ENCODE data around the gene S100PBP.

S100PBP gene

DNA sequence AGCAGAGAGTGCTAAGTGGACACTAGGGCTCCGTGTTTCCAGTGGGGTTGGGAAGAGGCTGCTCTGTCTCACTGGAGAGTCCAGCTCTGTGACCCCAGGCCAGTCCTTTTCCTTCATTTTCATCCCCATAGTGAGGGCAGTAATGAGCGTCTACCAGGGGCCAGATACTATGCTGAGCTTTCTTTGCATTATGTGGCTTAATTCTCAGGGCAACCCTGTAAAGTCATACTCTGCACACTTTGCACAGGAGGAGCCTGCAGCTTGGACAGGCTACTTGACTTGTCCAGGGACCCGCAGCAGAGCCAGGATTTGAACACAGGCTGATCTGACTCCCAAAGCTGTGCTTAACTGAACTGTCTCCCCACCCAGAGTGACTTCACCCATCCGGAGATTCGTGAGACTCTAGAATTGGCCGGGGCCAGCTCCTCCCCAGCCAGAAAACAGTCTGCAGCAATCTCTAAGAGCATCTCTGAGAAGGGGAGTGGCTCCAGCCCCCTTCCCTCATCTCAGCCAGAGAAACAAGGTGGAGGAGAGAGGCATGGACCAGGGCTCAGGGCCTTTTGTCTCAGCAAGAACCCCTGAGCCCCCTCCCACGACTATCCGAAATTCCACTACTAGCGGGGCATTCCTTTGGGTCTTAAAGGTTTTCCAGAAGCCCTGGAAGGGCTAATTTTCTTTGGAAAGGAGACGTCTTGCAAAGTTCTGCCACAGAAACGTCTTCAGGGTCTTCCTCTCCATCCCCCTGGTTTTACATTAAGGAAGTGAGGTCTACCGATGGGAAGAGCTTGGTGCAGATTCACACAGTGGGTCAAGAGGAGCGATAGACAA is 54.1 kb downstream of the S100PBP start:
- DNase-seq (ENCODE audit: low read depth), result no peak

DNA sequence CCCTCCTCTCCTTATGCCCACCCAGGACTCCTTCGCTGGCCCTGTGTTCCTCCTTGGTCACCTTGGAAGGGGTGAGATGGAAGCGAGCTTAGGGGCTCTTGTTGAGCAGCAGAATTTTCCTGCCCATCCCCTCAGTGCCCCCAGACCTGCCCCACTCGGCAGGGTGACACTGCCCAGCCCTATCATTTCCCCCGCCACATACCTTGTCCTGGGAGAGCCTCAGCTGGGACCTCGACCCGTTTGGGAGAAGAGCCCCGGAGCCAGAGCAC is 54.7 kb downstream of the S100PBP start:
- DNase-seq (ENCODE audit: low read depth), result no peak

DNA sequence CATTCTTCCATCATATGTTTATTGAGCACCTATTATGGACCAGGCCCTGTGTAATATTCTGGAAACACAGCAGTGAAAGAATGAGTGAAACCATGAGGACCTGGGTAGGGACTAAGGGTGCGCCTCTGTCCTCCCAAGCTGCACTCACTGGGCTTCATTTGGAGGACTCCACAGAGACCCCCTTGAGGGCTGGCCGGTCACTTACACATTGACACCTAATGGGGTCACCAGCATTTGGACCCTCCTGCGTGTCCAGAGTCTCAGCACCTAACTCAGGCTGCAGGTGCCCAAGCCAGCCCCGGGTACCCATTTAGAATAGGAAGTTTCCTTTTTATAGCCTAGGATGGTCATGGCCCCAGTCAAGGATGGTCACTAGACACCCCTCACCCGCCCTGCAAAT is 56.0 kb downstream of the S100PBP start:
- DNase-seq (ENCODE audit: low read depth), result no peak

DNA sequence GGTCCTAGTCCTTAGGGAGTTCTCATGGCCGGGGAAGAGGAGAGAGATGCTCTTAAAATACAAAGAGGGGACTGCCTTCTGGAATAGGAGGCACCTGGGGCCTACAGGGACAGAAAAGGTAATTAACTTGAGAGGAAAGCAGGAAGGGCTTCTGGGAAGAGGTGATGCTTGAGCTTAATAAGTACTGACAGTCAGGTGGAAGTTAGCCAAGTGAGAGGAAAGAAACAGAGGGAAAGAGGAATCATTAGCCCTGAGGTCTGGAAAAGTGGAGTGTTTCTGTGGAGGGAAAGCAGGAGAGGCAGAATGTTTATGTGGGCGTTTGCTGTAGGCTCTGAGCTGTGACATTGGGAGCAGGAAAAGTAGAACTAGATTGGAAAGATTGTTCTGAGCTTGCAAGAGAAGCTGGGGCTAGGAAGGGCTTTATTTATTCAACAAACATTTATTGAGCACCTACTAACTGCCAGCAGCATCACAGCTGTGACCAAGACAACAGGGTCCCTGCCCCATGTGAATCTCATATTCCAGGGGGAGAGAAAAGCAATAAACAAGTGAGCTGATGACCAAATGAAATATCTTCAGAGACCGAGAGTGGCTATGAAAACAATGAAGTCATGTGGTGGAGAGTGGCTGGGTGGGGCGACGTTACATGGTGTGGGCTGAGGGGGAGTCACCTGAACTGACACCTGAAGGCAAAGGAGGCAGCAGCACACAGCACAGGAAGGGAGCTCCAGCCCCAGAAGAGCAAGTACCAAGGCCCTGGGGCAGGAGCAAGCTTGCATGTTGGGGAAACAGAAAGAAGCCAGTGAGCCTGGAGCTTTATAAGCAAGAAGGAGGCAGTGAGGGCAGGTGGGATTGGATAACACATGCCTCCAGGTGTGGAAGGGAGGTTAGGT is 57.7 kb downstream of the S100PBP start:
- DNase-seq (ENCODE audit: low read depth), result no peak

DNA sequence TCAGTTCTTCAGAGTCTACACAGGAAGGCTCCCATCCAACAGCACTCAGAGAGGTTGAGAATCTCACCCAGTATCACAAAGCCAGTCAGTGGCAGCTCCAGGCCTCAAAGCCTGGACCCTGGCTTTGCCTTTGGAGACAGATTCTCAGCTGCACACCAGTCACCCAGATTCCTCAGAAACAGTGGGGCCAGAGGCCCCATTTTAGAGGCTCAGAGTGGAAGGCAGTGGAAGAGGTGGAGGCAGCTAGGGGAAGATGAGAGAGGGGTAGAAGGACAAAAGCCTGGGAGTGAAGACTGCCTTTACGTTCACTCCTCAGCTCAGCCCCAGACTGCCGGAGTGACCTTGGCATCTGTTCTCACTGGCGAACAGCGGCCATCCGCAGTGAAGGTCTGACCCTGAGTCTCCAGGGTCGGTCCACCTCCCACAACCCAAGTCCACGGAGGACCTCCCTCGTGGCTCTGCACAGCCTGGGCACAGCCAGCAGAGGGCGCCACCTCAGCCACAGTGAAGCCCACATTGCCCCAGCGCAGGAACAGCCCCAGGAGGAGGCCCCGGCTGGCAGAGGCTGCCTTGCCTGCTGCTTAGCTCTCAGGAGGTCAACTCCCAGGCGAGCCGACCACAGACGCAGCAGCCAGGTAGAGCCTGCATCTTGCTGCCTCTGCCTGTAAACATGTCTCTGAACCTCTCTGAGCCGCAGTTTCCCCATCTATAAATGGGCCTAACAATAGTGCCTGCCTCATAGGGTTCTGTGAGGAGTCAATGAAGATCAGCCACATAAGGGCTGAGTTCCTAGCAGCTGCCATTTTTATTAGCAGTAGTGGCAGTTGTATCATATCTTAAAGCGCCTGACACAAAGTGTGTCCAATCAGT is 59.1 kb downstream of the S100PBP start:
- DNase-seq (ENCODE audit: low read depth), result no peak

DNA sequence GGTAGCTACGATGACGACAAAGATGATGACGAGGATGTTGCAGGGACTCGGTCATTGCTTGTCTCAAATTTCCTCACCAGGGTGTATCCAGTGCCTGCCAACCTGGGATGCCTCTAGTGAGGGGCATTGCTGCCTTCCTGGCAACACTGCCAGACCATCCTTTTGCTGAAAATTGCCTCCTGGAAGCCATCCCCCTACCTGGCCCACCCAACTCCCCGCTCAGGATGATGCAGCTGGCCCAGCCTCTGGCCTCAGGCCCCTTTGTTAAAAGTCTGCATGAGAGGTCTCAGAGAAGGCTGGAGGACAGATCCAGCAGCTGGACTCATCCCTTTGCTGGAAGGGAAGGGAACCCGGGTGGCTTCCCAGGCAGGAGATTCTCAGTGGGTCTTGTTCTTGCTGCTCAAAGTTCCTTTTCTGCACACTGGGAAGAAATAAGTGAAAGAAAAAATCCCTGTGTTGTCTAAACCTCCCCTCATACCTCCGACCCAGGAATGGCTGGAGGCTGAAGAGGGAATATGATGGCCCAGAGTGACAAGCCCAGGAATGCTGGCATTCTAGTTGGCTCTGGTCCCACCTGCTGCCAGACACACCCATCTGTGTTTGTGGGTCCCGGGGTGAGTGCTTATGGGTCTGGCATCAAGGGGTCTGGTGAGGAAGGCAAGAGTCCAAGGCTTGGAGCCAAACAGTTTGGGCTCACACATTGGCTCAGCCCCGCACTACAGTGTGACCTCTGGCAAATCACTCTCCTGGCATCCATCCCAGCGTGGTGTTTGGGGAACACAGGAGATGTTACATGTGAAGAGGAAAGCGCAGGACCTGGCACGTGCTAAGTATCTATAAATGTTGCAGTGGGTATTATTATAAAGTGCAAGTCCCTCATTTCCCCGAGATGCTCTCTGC is 60.0 kb downstream of the S100PBP start:
- no peak for DNase-seq (ENCODE audit: low read depth)

DNA sequence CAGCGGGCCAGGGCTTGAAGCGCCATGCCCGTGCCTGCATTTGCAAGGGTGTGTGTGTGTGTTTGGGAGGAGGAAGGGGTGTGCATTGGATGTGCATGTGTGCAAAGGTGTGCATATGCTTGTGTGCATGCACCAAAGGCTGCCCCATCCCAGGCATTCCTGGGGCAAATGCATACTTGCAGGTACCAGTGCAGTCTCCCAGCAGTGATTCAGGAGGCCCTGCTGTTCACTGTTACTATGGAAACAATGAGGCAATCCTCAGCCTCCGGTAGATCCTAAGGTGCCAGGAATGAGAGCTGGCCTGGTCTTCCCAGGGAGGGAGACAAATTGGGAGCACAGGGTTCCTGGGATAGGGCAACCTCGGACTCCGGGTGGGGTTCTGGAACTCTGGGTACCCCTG is 60.7 kb downstream of the S100PBP start:
- no peak for DNase-seq (ENCODE audit: low read depth)

DNA sequence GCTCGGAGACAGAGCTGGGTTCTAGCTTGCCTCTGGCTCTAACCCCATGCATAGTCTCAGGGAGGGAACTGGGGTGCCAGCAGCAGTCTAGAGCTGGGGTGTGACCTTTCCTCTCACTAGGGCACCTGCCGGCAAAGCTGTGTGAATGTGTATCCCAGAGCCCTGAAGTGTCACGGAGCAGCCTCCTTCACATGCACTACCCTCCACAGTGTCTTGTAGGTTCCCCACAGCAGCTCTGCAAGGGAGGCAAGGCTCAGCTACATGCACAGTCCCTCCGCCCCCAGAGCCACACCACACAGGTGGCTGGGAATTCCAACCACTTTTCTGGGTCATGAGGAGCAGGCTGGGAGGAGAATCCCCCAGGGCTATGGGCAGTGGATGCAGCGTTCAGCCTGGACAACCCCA is 61.2 kb downstream of the S100PBP start:
- DNase-seq (ENCODE audit: low read depth), result no peak

DNA sequence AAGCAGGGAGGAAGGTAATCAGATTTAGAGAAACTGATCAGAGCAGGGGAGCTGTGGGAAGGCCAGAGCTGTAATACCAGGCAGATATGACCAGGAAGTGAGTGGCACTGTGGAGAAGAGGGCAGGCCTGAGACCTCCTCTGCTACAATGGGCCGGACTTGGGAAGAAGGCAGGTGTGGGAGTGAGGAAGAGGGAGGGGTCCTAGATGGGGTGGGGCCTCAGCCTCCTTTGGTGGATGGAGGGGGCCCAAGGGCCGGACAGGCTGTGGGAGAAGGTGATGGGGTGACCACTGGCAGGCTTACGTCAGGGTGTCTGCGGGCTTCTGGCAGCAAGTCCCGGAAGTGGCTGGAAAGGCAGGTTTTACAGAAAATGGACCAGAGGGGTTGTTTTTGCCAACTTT is 63.8 kb downstream of the S100PBP start:
- no peak for DNase-seq (ENCODE audit: low read depth)

DNA sequence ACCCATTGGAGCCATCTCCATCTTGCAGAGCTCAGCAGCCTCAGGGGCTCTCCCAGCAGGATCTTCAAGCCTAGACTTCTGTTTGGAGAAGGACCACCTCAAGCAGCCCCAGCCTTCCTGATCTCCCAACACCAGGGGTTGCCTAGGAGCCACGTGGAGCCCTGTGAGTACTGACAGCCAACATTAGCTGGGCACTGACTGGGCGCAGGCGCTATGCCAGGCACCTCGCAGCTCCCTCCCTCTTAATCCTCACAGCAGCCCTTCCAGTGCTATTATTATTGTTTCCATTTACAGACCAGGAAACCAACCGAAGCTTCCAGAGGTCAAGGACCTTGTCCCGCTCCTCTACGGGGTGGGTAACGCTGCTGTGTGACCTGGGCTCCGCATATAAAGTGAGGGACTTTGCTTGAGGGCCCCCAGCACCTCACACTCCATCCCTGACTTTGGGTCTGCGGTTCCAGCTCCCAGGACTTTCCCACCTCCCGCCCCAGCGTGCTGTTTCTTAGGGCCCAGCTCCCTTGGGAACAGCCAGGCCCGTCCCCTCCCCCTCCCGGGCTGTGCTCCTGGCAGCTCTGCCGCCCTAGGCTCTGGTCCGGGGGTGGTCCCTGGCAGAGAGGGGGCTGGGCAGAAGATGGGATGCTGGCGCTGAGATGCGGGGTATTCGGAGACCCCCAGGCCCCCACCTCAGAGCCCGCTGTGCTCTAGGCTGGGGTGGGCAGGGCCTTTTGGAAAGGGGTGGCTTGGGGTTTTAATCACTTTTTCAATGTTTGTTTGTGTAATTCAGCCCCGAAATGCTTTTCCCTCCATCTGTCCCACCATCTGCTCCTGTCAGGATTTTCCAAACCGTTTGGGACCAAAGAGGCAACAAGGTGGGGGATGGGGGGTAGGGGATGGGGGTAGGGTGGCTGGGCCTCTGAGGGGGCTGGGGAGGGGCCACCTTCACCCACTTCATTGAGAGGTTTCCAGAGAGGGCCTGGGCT is 64.7 kb downstream of the S100PBP start:
- DNase-seq (ENCODE audit: low read depth), result no peak

DNA sequence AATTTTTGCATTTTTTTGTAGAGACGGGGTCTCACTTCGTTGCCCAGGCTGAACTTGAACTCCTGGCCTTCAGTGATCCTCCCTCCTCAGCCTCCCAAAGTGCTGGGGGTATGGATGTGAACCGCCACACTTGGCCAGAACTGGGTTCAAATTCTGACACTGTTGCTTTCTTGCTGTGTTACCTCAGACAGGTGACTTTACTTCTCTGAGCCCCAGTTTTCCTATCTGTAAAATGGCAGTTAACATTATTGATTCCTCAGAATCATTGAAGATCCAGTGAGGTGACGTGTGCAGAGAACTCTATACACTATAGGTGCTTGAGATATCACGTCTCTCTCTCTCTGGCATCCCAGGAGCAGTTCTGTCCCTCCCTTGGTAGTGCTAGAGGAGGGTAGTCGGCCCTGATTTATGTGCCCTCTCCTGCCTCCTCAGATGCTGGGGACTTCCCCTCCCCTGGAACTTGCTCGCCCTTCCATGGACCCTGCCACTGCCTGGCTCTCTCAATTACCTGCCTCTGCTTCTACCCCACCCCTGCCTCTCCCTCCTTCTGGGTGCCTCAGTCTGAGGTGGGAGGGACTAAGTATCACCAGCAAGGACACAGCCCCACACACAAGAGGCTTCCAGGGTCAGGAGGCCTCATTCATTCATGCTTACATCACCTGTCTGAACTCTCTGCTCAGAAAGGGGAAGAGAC is 66.0 kb downstream of the S100PBP start:
- no peak for DNase-seq (ENCODE audit: low read depth)

DNA sequence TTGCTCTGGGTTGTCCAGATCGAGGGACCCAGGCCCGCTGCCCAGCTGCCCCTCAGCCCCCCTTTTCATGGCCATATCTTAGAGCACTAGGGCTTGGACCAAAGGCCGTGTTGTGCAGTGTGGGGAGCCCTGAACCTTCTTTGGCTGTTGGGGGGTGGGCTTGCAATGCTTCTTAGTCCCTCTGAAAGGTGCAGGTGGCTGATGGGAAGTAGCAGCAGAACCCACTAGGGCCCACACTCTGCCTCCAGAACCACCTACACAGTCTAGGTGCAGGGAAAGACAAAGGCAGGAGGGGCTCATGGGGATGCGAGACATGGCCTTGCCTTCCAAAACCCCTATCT is 66.5 kb downstream of the S100PBP start:
- DNase-seq (ENCODE audit: low read depth), result no peak

DNA sequence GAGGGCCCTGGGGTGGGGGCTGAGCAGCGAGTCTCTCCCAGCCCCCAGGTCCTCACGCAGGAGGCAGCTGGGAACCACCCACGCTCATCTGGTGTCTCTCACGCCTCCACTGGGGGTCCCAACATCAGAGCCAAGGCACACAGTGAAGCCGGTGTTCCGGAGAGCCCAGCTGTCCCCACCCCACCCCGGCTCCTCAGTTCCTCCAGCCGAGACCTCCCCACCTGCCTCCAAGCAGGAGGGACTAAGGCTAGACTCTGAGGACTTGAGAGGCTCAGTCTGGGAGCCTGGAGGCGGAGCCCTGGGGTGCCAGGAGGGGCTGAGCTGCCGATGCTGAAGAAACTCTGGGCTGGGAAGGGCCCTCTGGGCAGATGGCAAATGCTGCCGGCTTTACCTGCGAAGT is 67.3 kb downstream of the S100PBP start:
- no peak for DNase-seq (ENCODE audit: low read depth)

DNA sequence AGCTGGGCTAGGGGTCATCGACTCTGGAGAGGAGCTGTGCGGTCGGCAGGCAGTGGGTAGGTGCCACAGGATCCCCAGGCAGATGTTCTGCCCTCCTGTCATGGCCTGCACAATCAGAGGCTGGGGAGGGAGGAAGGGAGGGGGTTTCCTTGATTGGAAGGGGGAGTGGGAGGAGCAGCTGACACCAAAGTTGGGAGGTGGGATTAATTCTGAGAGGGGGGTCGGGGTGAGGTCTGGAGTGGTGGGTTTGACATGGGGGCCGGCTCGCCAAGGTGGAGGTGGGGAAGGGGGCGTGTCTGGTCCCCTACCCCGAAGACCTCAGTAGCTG is 68.2 kb downstream of the S100PBP start:
- DNase-seq (ENCODE audit: low read depth), result no peak

DNA sequence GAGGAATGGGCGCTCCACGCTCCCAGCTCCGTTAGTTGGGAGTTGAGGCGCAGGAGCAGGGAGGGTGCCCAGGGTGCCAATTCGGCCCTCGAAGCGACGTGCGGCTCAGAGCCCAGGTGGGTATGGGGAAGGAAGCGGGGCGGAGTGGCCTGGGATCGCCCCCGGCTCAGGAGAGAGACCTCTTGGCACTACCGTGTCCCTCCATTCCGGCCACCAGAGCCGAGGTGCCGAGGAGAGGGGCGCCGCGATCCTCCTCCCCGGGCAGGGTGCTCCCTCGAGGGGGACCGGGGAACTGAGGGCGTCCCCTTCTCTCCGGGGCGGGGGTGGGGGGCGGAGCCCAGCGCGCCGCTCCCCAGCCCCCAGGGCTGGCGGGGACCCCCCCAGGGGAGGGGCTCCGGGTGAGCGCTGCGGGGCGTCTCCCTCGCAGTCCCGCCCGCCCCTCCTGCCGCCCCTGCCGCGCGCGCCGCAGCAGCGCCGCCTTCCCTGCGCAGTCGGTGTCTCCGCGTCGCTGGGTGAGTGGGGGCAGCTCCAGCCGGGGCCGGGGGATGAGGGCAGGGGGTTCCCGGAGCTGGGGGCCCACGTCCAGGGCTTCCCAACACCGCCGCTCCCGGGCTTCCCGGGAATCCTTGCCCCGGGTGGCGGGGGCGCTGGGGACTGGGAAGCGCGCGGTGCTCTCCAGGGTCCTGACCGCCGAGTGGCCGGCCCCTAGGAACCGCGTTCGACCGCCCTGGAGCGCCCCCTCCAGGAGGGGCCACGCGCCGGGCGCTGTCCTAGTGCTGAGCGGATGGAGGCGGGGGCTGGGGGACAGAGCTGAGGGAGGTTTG is 68.8 kb downstream of the S100PBP start, which contains the start of gene HPCA:
Gene HPCA (plus strand): TSS at position 488 of the 824 bp plus-strand sequence. CDS start 2,408 bp downstream, outside the sequence.
- no peak for DNase-seq (ENCODE audit: low read depth)

DNA sequence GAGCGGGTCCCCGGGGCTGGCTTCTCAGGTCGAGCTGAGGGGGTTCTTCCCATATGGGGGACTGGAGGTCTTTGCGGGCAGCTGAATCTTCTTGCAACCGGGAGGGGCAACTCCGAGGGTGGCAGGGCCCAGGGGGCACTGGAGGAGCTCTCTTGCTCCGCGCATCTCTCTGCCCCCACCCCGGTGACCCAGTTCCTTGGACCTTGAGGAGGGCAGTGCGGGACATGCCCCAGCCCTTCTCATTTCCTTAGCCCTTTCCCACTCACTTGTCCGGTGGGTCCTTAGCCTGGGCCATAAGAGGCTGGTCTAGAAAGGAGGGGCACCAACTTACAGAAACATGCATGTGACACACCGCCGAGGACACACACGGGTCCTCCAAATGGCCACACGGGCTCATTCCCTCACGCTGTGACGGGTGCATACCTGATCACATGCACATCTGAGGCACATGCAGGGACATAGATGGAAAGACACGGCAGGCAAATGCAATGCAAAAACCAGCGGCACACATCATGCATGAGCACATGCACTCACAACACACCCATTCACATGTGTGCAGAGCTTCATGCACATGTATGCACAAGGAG is 69.5 kb downstream of the S100PBP start:
- DNase-seq (ENCODE audit: low read depth), result no peak

DNA sequence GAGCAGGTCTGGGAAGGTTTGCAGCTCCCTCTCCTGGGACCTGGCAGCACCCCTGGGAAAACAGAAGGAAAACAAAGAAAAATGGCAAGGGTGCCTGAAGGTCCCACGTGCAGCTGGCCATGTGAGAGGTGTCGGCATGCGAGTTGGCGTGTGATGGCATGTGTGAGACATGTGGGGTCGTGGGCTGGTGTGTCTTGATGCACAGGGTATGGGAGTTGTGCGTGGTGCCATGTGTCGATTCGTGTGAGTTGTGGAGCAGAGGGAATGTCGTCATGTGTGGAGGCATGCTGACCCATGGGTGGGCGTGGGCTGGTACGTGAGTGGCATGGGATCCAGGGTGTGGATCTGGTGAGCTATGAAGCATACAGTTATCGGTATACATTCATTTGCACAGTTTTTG is 70.2 kb downstream of the S100PBP start:
- no peak for DNase-seq (ENCODE audit: low read depth)

DNA sequence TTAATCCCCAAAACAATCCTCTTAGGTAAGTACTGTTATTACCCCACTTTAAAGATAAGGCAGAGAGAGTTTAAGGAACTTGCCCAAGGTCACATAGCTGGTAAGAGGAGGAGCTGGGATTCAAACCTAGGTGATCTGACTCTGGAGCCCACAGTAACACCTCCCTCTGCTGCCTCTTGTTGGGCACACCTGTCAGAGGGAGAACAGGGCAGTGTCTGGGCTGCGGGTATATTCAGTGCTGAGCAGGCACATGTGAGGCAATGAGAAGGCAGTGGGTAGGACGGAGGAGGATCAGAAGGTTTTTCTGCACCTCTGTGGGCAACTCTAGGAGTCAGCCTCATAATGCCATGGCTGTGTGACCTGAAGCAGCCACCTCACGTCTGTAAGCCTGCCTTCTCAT is 70.7 kb downstream of the S100PBP start:
- DNase-seq (ENCODE audit: low read depth), result no peak

Data from HS-5 (cell line).